H1 (cell line): ENCODE data around the gene UBP1. TPM values are rescaled to one million over a fixed set of nuclear protein-coding genes. Genes with fewer than 3 reads are reported as not detected.

Experiments
- CTCF ChIA-PET: fragments of 300-600 bp; sonication (Branson Sonifier 250); formaldehyde crosslinking; loops from one replicate; lab custom pipeline; 2021; ENCODE audit not compliant: partially characterized antibody; lab: Charles Lee
- POLR2A ChIA-PET: fragments of 300-600 bp; sonication (Branson Sonifier 250); formaldehyde crosslinking; loops from one replicate; lab custom pipeline; 2021; ENCODE audit warnings: inconsistent platforms; ENCODE audit not compliant: partially characterized antibody; lab: Charles Lee
- DNase-seq, 2 experiments: peaks; one replicate each; pipeline versions ENCODE4 v3.0.0 to v3.0.0-alpha.2; 2010 to 2022; ENCODE audit warnings: low spot score in 2 of 2, low read depth in 1 of 2, mixed read lengths in 1 of 2
- FAIRE-seq: peaks from 2 replicates; lab custom pipeline; 2011; peaks lifted over from hg19 to GRCh38; lab: Jason Lieb, UNC
- H2AFZ ChIP-seq: 2 replicates; pipeline ENCODE4 v1.8.1; 2012; ENCODE audit warnings: low read length, inconsistent platforms
- H2AK5ac ChIP-seq: 2 replicates; pipeline ENCODE4 v1.6.1; 2013; ENCODE audit warnings: low read depth, low read length
- H2BK120ac ChIP-seq: replicated peaks from 2 replicates; pipeline ENCODE3; 2013; ENCODE audit warnings: low read depth, low read length, inconsistent platforms
- H2BK12ac ChIP-seq: 2 replicates; pipeline ENCODE4 v1.6.1; 2013; ENCODE audit warnings: low read depth, low read length
- H2BK15ac ChIP-seq: 2 replicates; pipeline ENCODE4 v1.6.1; 2013; ENCODE audit warnings: low read length
- H2BK20ac ChIP-seq: 2 replicates; pipeline ENCODE4 v1.6.1; 2013; ENCODE audit warnings: low read length
- H2BK5ac ChIP-seq: 2 replicates; pipeline ENCODE4 v1.6.1; 2013; ENCODE audit warnings: low read depth, low read length
- H3K14ac ChIP-seq: 2 replicates; pipeline ENCODE4 v1.6.1; 2013; ENCODE audit warnings: inconsistent platforms; ENCODE audit not compliant: insufficient read length
- H3K18ac ChIP-seq: 2 replicates; pipeline ENCODE4 v1.6.1; 2013; ENCODE audit warnings: low read length; ENCODE audit errors: extremely low read depth
- H3K23ac ChIP-seq: 2 replicates; pipeline ENCODE4 v1.6.1; 2013; ENCODE audit warnings: inconsistent platforms; ENCODE audit not compliant: insufficient read length
- H3K23me2 ChIP-seq: 2 replicates; pipeline ENCODE4 v1.6.1; 2013; ENCODE audit warnings: low read depth, low read length
- H3K27ac ChIP-seq: 2 replicates; pipeline ENCODE4 v1.6.1; 2011; ENCODE audit warnings: low read depth, low read length, inconsistent platforms
- H3K27me3 ChIP-seq, 4 experiments: replicated peaks in 1 of 4; 1 replicate in 1 of 4; 2 replicates in 3 of 4; pipeline versions ENCODE4 v1.6.1 to v1.8.1; 2011 to 2013; ENCODE audit warnings: low read length in 3 of 4, mild to moderate bottlenecking in 3 of 4, inconsistent platforms in 2 of 4, mixed read lengths in 2 of 4, moderate library complexity in 1 of 4; ENCODE audit not compliant: control insufficient read depth in 3 of 4, insufficient read depth in 3 of 4; ENCODE audit errors: extremely low read depth in 1 of 4
- H3K36me3 ChIP-seq, 4 experiments: 2 replicates each; pipeline versions ENCODE4 v1.6.1 to v1.8.1; 2011 to 2013; ENCODE audit warnings: mild to moderate bottlenecking in 4 of 4, low read length in 3 of 4, moderate library complexity in 2 of 4, control low read depth in 1 of 4, inconsistent platforms in 1 of 4; ENCODE audit not compliant: insufficient read depth in 4 of 4, control insufficient read depth in 2 of 4
- H3K4ac ChIP-seq: replicated peaks from 2 replicates; pipeline ENCODE3; 2013; ENCODE audit warnings: low read length, low read depth, mixed read lengths, inconsistent platforms; ENCODE audit not compliant: insufficient read length
- H3K4me1 ChIP-seq, 4 experiments: replicated peaks in 1 of 4; 1 replicate in 1 of 4; 2 replicates in 3 of 4; pipeline versions ENCODE4 v1.6.1 to v1.8.1; 2011 to 2013; ENCODE audit warnings: low read length in 3 of 4, inconsistent platforms in 2 of 4, mixed read lengths in 1 of 4; ENCODE audit not compliant: insufficient read depth in 4 of 4, control insufficient read depth in 3 of 4
- H3K4me2 ChIP-seq, 2 experiments: 2 replicates each; pipeline versions ENCODE4 v1.6.1 to v1.8.1; 2011 to 2013; ENCODE audit warnings: low read depth in 2 of 2, low read length in 2 of 2, control low read depth in 1 of 2, inconsistent platforms in 1 of 2, mild to moderate bottlenecking in 1 of 2; ENCODE audit not compliant: insufficient read depth in 1 of 2
- H3K4me3 ChIP-seq, 4 experiments: fragments of 200-600, 300-600 bp in 1 of 4; sonication (generic), shearing (Covaris generic), sonication (Bioruptor Twin) in 1 of 4; 2 replicates each; pipeline versions ENCODE4 v1.5.1 to v1.8.1; 2011 to 2016; ENCODE audit warnings: low read length in 4 of 4, low read depth in 3 of 4, control low read depth in 2 of 4, inconsistent platforms in 2 of 4, mild to moderate bottlenecking in 2 of 4, mixed read lengths in 1 of 4, moderate library complexity in 1 of 4; ENCODE audit not compliant: insufficient read depth in 2 of 4; ENCODE audit errors: extremely low read depth in 1 of 4
- H3K56ac ChIP-seq: replicated peaks from 2 replicates; pipeline ENCODE3; 2013; ENCODE audit warnings: low read depth, mild to moderate bottlenecking, mixed read lengths, low read length, inconsistent platforms; ENCODE audit not compliant: insufficient read length
- H3K79me1 ChIP-seq: 2 replicates; pipeline ENCODE4 v1.6.1; 2013; ENCODE audit warnings: low read depth, low read length, control low read depth
- H3K79me2 ChIP-seq, 2 experiments: 2 replicates each; pipeline versions ENCODE4 v1.6.1 to v1.8.1; 2012 to 2013; ENCODE audit warnings: low read length in 2 of 2, mild to moderate bottlenecking in 2 of 2, inconsistent platforms in 1 of 2; ENCODE audit not compliant: insufficient read depth in 2 of 2, control insufficient read depth in 1 of 2
- H3K9ac ChIP-seq, 4 experiments: replicated peaks in 1 of 4; 1 replicate in 1 of 4; 2 replicates in 3 of 4; pipeline versions ENCODE4 v1.6.1 to v1.8.1; 2011 to 2013; ENCODE audit warnings: low read depth in 3 of 4, low read length in 3 of 4, control low read depth in 2 of 4, mild to moderate bottlenecking in 2 of 4, moderate library complexity in 2 of 4, inconsistent platforms in 1 of 4; ENCODE audit errors: extremely low read depth in 1 of 4
- H3K9me3 ChIP-seq, 2 experiments: 2 replicates each; pipeline versions ENCODE4 v1.6.1 to v1.8.1; 2012 to 2013; ENCODE audit warnings: mild to moderate bottlenecking in 2 of 2, moderate library complexity in 2 of 2, control low read depth in 1 of 2, inconsistent platforms in 1 of 2, low read depth in 1 of 2, low read length in 1 of 2, mixed read lengths in 1 of 2; ENCODE audit not compliant: insufficient read depth in 2 of 2
- H4K20me1 ChIP-seq, 2 experiments: replicated peaks in 1 of 2; 2 replicates each; pipeline versions ENCODE3 to v1.8.1; 2011 to 2013; ENCODE audit warnings: inconsistent platforms in 2 of 2, low read length in 2 of 2, mild to moderate bottlenecking in 1 of 2; ENCODE audit not compliant: insufficient read depth in 2 of 2, control insufficient read depth in 1 of 2
- H4K5ac ChIP-seq: 2 replicates; pipeline ENCODE4 v1.6.1; 2013; ENCODE audit warnings: low read length, low read depth, mixed read lengths, inconsistent platforms; ENCODE audit not compliant: insufficient read length
- H4K8ac ChIP-seq: 2 replicates; pipeline ENCODE4 v1.8.0; 2013; ENCODE audit warnings: mild to moderate bottlenecking, moderate library complexity, low read length, inconsistent platforms; ENCODE audit not compliant: insufficient read depth; ENCODE audit errors: extremely low read depth
- H4K91ac ChIP-seq: replicated peaks from 2 replicates; pipeline ENCODE3; 2013; ENCODE audit warnings: low read length, mixed read lengths, inconsistent platforms; ENCODE audit not compliant: insufficient read length
- CHD2 ChIP-seq: IDR thresholded peaks from 2 replicates; pipeline ENCODE4 v1.6.1; 2012; ENCODE audit warnings: low read length, improper control_type of control experiment
- HDAC6 ChIP-seq: IDR thresholded peaks from one replicate; pipeline ENCODE4 v1.7.1; 2012; ENCODE audit warnings: low read depth, mild to moderate bottlenecking, inconsistent platforms, low read length, moderate library complexity
- SP1 ChIP-seq: IDR thresholded peaks from 2 replicates; pipeline ENCODE4 v1.6.1; 2011; ENCODE audit warnings: low read depth, low read length
- YY1 ChIP-seq: IDR thresholded peaks from 2 replicates; pipeline ENCODE4 v1.6.1; 2011; ENCODE audit warnings: low read depth, mild to moderate bottlenecking, low read length
- WGBS, 2 experiments: shearing (Covaris generic) in 1 of 2; methylation state at CpG; one replicate each; pipeline versions ENCODE4 v1.1.6 to v1.1.7; 2013 to 2015; ENCODE audit warnings: low lambda C conversion rate in 2 of 2, mixed read lengths in 2 of 2, inconsistent platforms in 1 of 2, low coverage in 1 of 2, missing lambda C conversion rate in 1 of 2; ENCODE audit not compliant: insufficient replicate concordance in 2 of 2, insufficient coverage in 1 of 2, insufficient read length in 1 of 2; ENCODE audit errors: extremely low coverage in 1 of 2, missing lambda C conversion rate in 1 of 2; 5-methylcytosine and 5-hydroxymethylcytosine counted together
- polyA plus RNA-seq, 7 experiments: library from polyadenylated mRNA; depleted of rRNA in 3 of 7; stranded (reverse) in 5 of 7; unstranded in 2 of 7; fragments of >200 nt in 5 of 7; fragments of 200-250 nt in 2 of 7; gene quantifications; 1 replicate in 5 of 7; 2 replicates in 1 of 7; 4 replicates in 1 of 7; pipeline versions ENCODE4 v1.2.1 to v1.2.3, GENCODE V29; 2011 to 2013; ENCODE audit warnings: missing spikeins in 2 of 7, mixed read lengths in 2 of 7
- total RNA-seq: library from RNA; stranded (reverse); fragmentation: NEBNext Ultra II Directional; extraction: Animal tissue kit (Norgen Biotek cat#: 25700); gene quantifications from 2 replicates; pipeline ENCODE4 v1.2.1, GENCODE V29; 2021
- TF ChIP-seq, protein P1 (sequence below): IDR thresholded peaks from 2 replicates; pipeline ENCODE4 v1.6.1; 2012; ENCODE audit warnings: inconsistent platforms

The UBP1 gene
- total and polyA plus RNA-seq, 2 of the 8 experiments (the other 6 are each of a cell fraction or from before 2014, with no cell fraction given) = 47.3 to 71.9 TPM

DNA sequence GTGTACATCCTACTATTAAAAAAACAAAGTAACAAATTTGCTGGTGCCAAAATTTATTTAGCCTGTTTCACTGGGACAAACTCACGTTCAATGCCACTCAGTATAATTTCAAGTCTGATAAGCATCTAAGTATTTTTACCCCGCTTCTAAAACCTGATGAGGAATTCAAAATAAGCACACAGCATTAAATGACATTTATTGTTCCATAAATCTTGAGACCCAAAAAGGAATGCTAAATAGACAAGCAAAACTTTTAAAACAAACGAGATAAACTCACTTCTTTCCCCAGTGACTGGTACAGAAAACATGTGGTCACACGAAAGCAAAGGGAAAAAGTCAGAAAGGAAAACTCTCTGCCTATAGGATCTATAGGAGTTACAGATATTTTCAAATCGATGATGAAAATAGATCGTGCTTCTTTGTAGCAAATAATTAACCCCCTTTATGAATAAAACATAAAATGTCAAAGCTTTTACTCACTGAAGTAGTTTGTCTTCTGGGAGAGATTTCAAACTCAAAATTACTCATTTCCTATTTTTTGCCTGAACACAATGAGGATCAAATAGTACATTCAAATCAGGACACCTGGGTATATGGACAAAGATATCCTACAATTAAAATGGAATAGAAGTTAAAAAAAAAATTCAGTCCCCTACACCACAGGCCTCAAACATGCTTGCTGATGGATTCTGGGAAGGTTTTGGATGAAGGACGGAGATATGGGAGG, 51.7 kb downstream of the UBP1 start:
- H2BK20ac ChIP-seq = no peak overlapping the region
- POLR2A ChIA-PET = interaction anchor here (0.7 kb wide), 1 partner anchor 257 kb away, joined by 3 read pairs; no protein-coding TSS in a partner anchor
- no peak overlapping the region for H4K5ac ChIP-seq
- no peak overlapping the region for H4K8ac ChIP-seq
- WGBS, 2 experiments = 89% methylated on average over 7 of the region's 7 CpGs; no CpG with 5 or more reads in 1 of the 2 experiments
- no peaks in the 10 kb centered on the region; a peak in 1 of 7 replicates for H3K4me1 ChIP-seq
- no peak overlapping the region for H3K4me2 ChIP-seq
- no peak overlapping the region for H3K56ac ChIP-seq
- no peak overlapping the region for H2BK120ac ChIP-seq
- no peak overlapping the region for H3K4ac ChIP-seq
- H2BK5ac ChIP-seq = no peak overlapping the region
- CTCF ChIA-PET = interaction anchor here (1.3 to 3.5 kb wide), 4 partner anchors 11 to 32 kb away, joined by 3 to 19 read pairs (median 5); no protein-coding TSS in a partner anchor
- DNase-seq (no peak), FAIRE-seq (no peak)
- no peaks in the 10 kb centered on the region for H3K9me3 ChIP-seq
- no peak overlapping the region for H2AK5ac ChIP-seq
- no peak overlapping the region for H2BK12ac ChIP-seq
- H3K18ac ChIP-seq = no peak overlapping the region
- H3K4me3 ChIP-seq = no peak overlapping the region
- no peak overlapping the region for H3K14ac ChIP-seq
- no peak overlapping the region for H3K9ac ChIP-seq
- no peak overlapping the region for H2BK15ac ChIP-seq
- H3K27me3 ChIP-seq = no peaks in the 10 kb centered on the region
- no peaks in the 10 kb centered on the region for H3K23me2 ChIP-seq
- no peak overlapping the region for H2AFZ ChIP-seq
- H4K91ac ChIP-seq = no peak overlapping the region
- no peak overlapping the region for H3K23ac ChIP-seq
- H3K79me1 ChIP-seq = peaks cover 2% of the 10 kb centered on the region; the same call in 1 of the 2 replicates
- H4K20me1 ChIP-seq = peaks cover 0 to 3% of the 10 kb centered on the region in 2 experiments
- H3K27ac ChIP-seq = no peak overlapping the region
- H3K79me2 ChIP-seq = no peaks in the 10 kb centered on the region
- peaks cover 18 to 68% (median 40%) of the 10 kb centered on the region in 4 experiments for H3K36me3 ChIP-seq
- TF ChIP-seq SP1 (no peak), YY1 (no peak), HDAC6 (no peak), CHD2 (no peak)
- TF ChIP-seq, protein P1, sequence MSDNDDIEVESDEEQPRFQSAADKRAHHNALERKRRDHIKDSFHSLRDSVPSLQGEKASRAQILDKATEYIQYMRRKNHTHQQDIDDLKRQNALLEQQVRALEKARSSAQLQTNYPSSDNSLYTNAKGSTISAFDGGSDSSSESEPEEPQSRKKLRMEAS = no peak
